LNCAP (cell line): ENCODE results near the gene CPEB3.

ENCODE experiments used
- CTCF ChIP-seq: fragments of 450-650 bp; IDR thresholded peaks from 2 replicates; pipeline ENCODE4 v1.5.1; 2017; ENCODE audit warnings: mild to moderate bottlenecking

The CPEB3 gene

GRCh38 chr10:92305133-92306072 lies 14.5 kb upstream of the CPEB3 start:
- no peak for TF ChIP-seq CTCF

GRCh38 chr10:92304061-92304460 lies 13.2 kb upstream of the CPEB3 start:
- no peak for TF ChIP-seq CTCF

- TF ChIP-seq CTCF = no peak
Measured at GRCh38 chr10:92303096-92303495, 12.2 kb upstream of the CPEB3 start.

- TF ChIP-seq CTCF = no peak
Measured at GRCh38 chr10:92298487-92298886, 7.6 kb upstream of the CPEB3 start.

- peak; percentile 65 for TF ChIP-seq CTCF
Measured at GRCh38 chr10:92291921-92292845, 1.3 kb upstream of the CPEB3 start.

GRCh38 chr10:92291616-92291865 lies 663 bp upstream of the CPEB3 start:
- no peak for TF ChIP-seq CTCF

GRCh38 chr10:92290076-92290836 lies 622 bp downstream of the CPEB3 start:
- TF ChIP-seq CTCF = no peak
